Endodermal cell (in vitro differentiated cells): ENCODE data around the gene GALNT9. TPM values are rescaled to one million over a fixed set of nuclear protein-coding genes. Genes with fewer than 3 reads are reported as not detected.
"Not testable (repeated sequence)": the region's sequence is repeated elsewhere in the genome, so short reads cannot be mapped to it uniquely, and the experiment has no call there.

Experiments used
- DNase-seq: peaks from one replicate; pipeline ENCODE4 v3.0.0-alpha.2; 2017
- H3K27ac ChIP-seq: 2 replicates; pipeline ENCODE4 v1.5.1; 2013; ENCODE audit warnings: mild to moderate bottlenecking, low read depth, low read length, moderate library complexity
- H3K27me3 ChIP-seq: 2 replicates; pipeline ENCODE4 v1.6.1; 2013; ENCODE audit warnings: mild to moderate bottlenecking, low read length, moderate library complexity; ENCODE audit not compliant: insufficient read depth, control insufficient read depth, poor library complexity, severe bottlenecking
- H3K36me3 ChIP-seq: 2 replicates; pipeline ENCODE4 v1.7.0; 2013; ENCODE audit warnings: mild to moderate bottlenecking, low read length, moderate library complexity; ENCODE audit not compliant: control insufficient read depth, insufficient read depth
- H3K4me1 ChIP-seq: one replicate; pipeline ENCODE4 v1.7.0; 2013; ENCODE audit warnings: low read length; ENCODE audit not compliant: control insufficient read depth, insufficient read depth
- H3K4me3 ChIP-seq: 2 replicates; pipeline ENCODE4 v1.5.1; 2013; ENCODE audit warnings: mild to moderate bottlenecking, low read length, moderate library complexity
- H3K9ac ChIP-seq: 2 replicates; pipeline ENCODE4 v1.6.1; 2013; ENCODE audit warnings: mild to moderate bottlenecking, low read length, moderate library complexity; ENCODE audit not compliant: poor library complexity, severe bottlenecking; ENCODE audit errors: extremely low read depth
- H3K9me3 ChIP-seq: 2 replicates; pipeline ENCODE4 v1.6.1; 2013; ENCODE audit warnings: mild to moderate bottlenecking, low read length, moderate library complexity; ENCODE audit not compliant: control insufficient read depth
- H3K27ac Mint-ChIP-seq: 2 replicates; pipeline ENCODE4 v1.8.0; 2020; ENCODE audit warnings: mixed read lengths
- H3K27me3 Mint-ChIP-seq: 2 replicates; pipeline ENCODE4 v1.8.0; 2021; ENCODE audit warnings: mild to moderate bottlenecking, mixed read lengths; ENCODE audit not compliant: insufficient read depth
- H3K36me3 Mint-ChIP-seq: 2 replicates; pipeline ENCODE4 v1.8.0; 2020; ENCODE audit warnings: low read depth, mixed read lengths
- H3K4me1 Mint-ChIP-seq: 2 replicates; pipeline ENCODE4 v1.8.0; 2020; ENCODE audit warnings: mixed read lengths
- H3K4me3 Mint-ChIP-seq: 2 replicates; pipeline ENCODE4 v1.8.0; 2020; ENCODE audit warnings: mild to moderate bottlenecking, moderate library complexity, mixed read lengths
- H3K9me3 Mint-ChIP-seq: 2 replicates; pipeline ENCODE4 v1.8.0; 2020; ENCODE audit warnings: mild to moderate bottlenecking, mixed read lengths
- WGBS, 2 experiments: methylation state at CpG; one replicate each; pipeline versions ENCODE4 v1.1.5 to v1.1.7; 2013; ENCODE audit warnings: missing lambda C conversion rate in 2 of 2, mixed read lengths in 1 of 2; ENCODE audit not compliant: insufficient coverage in 1 of 2, insufficient read length in 1 of 2; 5-methylcytosine and 5-hydroxymethylcytosine counted together
- total RNA-seq, 2 donors: library from RNA; stranded (reverse); fragmentation: NEBNext Ultra II Directional in 1 of 2; extraction: Animal tissue kit (Norgen Biotek cat#: 25700) in 1 of 2; gene quantifications; 2 replicates in 1 of 2; 3 replicates in 1 of 2; pipeline ENCODE4 v1.2.1, GENCODE V29; 2021
- TF ChIP-seq, protein P1 (sequence below): fragments of 200-600 bp; sonication (generic); conservative IDR thresholded peaks from 2 replicates; pipeline ENCODE4 v1.5.0; 2021; ENCODE audit warnings: antibody characterized with exemption, mild to moderate bottlenecking

Gene GALNT9
- total RNA-seq, 2 donors from 2014 or later = 0.13 TPM; not detected in 1

DNA sequence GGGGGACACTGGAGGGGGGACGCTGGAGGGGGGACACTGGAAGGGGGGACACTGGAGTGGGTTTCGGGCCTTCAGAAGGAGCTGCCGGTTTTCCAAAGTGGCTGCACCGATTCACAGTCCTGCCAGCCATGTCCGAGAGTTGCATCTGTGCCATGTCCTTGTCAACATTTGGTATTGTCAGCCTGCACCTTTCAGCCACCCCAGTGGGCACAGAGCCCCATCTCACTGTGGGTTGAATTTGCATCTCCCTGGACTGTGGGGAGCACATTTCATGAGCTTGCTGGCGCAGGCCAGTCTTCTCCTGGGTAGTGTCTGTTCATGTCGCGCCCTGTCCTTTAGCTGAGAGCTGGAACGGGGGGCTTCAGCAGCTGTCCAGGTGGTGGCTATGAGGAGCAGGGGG lies 72.7 kb downstream of the GALNT9 start:
- no peaks in the 10 kb centered on the region for H3K9me3 Mint-ChIP-seq

DNA sequence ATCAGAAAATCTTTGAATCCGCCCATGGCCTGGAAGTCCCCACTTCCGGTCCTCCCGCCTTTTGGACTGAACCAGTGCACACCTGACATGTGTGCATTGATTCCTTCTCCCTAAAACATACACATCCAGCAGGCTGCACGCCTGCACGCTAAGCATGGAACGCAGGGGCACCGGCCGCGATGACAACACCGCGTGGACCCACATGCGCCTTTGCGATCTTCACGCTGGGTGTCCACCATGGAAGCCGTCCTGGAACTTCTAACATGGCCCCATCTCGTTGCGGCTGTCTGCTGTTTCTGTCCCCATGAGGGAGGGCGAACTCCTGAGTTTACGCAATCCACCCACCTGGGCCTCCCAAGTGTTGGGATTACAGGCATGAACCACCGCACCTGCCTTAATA lies 73.7 kb downstream of the GALNT9 start:
- Mint-ChIP-seq H3K4me3 (no peak overlapping the region), H3K9me3 (no peaks in the 10 kb centered on the region), H3K36me3 (no peaks in the 10 kb centered on the region), H3K27ac (no peak overlapping the region), H3K27me3 (peaks cover 2% of the 10 kb centered on the region), H3K4me1 (peaks cover 19% of the 10 kb centered on the region)
- Histone ChIP-seq H3K9ac (no peak overlapping the region), H3K36me3 (no peaks in the 10 kb centered on the region), H3K4me3 (no peak overlapping the region), H3K27ac (no peak overlapping the region), H3K9me3 (peaks cover 13% of the 10 kb centered on the region), H3K4me1 (no peaks in the 10 kb centered on the region), H3K27me3 (no peaks in the 10 kb centered on the region)
- TF ChIP-seq, protein P1, sequence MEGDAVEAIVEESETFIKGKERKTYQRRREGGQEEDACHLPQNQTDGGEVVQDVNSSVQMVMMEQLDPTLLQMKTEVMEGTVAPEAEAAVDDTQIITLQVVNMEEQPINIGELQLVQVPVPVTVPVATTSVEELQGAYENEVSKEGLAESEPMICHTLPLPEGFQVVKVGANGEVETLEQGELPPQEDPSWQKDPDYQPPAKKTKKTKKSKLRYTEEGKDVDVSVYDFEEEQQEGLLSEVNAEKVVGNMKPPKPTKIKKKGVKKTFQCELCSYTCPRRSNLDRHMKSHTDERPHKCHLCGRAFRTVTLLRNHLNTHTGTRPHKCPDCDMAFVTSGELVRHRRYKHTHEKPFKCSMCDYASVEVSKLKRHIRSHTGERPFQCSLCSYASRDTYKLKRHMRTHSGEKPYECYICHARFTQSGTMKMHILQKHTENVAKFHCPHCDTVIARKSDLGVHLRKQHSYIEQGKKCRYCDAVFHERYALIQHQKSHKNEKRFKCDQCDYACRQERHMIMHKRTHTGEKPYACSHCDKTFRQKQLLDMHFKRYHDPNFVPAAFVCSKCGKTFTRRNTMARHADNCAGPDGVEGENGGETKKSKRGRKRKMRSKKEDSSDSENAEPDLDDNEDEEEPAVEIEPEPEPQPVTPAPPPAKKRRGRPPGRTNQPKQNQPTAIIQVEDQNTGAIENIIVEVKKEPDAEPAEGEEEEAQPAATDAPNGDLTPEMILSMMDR = no peak
- 73 to 78% methylated on average over 9 to 19 of the region's 20 CpGs for WGBS, 2 experiments
- no peak for DNase-seq

More for the DNA sequence above, 72.7 kb downstream of the GALNT9 start:
- Mint-ChIP-seq H3K27me3 (peaks cover 6% of the 10 kb centered on the region), H3K36me3 (no peaks in the 10 kb centered on the region), H3K4me3 (no peak overlapping the region), H3K27ac (no peak overlapping the region), H3K4me1 (peaks cover 19% of the 10 kb centered on the region)
- TF ChIP-seq, protein P1 = no peak
- WGBS, 2 experiments = 60 to 75% methylated on average over 4 to 9 of the region's 9 CpGs
- H3K9me3 ChIP-seq = peaks cover 13% of the 10 kb centered on the region
- no peak overlapping the region for H3K9ac ChIP-seq
- H3K4me1 ChIP-seq = no peaks in the 10 kb centered on the region
- DNase-seq = no peak
- no peaks in the 10 kb centered on the region for H3K36me3 ChIP-seq
- no peak overlapping the region for H3K27ac ChIP-seq
- no peak overlapping the region for H3K4me3 ChIP-seq
- H3K27me3 ChIP-seq = no peaks in the 10 kb centered on the region

GRCh38 chr12:132253698-132254480 lies 75.5 kb downstream of the GALNT9 start:
- Histone ChIP-seq H3K27ac (no peak overlapping the region), H3K36me3 (no peaks in the 10 kb centered on the region), H3K27me3 (no peaks in the 10 kb centered on the region), H3K4me3 (no peak overlapping the region), H3K4me1 (no peaks in the 10 kb centered on the region), H3K9me3 (peaks cover 20% of the 10 kb centered on the region), H3K9ac (no peak overlapping the region)
- H3K27ac Mint-ChIP-seq = no peak overlapping the region
- H3K4me3 Mint-ChIP-seq = no peak overlapping the region
- no peaks in the 10 kb centered on the region for H3K9me3 Mint-ChIP-seq
- TF ChIP-seq, protein P1 = no peak
- H3K4me1 Mint-ChIP-seq = peaks cover 15% of the 10 kb centered on the region
- peaks cover 4% of the 10 kb centered on the region for H3K27me3 Mint-ChIP-seq
- H3K36me3 Mint-ChIP-seq = no peaks in the 10 kb centered on the region
- no peak for DNase-seq
- 78 to 80% methylated on average over 16 to 18 of the region's 18 CpGs for WGBS, 2 experiments

DNA sequence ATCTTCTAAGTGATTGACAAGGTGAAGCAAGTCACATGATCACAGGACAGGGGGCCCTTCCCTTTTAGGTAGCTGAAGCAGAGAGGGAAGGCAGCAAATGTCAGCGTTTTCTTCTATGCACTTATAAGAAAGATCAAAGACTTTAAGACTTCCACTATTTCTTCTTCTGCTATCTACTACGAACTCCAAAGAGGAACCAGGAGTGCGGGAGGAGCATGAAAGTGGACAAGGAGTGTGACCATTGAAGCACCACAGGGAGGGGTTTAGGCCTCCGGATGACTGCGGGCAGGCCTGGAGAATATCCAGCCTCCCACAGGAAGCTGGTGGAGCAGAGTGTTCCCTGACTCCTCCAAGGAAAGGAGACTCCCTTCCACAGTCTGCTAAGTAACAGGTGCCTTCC lies 76.4 kb downstream of the GALNT9 start:
- not testable (repeated sequence) for DNase-seq, H3K36me3 ChIP-seq, H3K27me3 ChIP-seq, H3K4me3 Mint-ChIP-seq, H3K4me3 ChIP-seq, H3K27ac Mint-ChIP-seq, H3K9ac ChIP-seq, H3K36me3 Mint-ChIP-seq, H3K27me3 Mint-ChIP-seq, H3K4me1 ChIP-seq, H3K9me3 Mint-ChIP-seq, H3K27ac ChIP-seq
- peaks cover 21% of the 10 kb centered on the region for H3K9me3 ChIP-seq
- H3K4me1 Mint-ChIP-seq = peaks cover 15% of the 10 kb centered on the region
- no CpG with 5 or more reads among the region's 5 CpGs for WGBS, 2 experiments
